Caki2 (cell line): Measurements from ENCODE around the gene TTI1. TPM values are rescaled to one million over a fixed set of nuclear protein-coding genes. Genes with fewer than 3 reads are reported as not detected.

Experiments
- DNase-seq: peaks from one replicate; pipeline ENCODE4 v3.0.0-alpha.2; 2015; ENCODE audit warnings: low read depth
- in situ Hi-C: cut with HindIII; loops from 2 replicates; pipeline ENCODE4 v1.10.0; 2016; ENCODE audit warnings: low sequenced_read_pairs, low pct_unique_long_range_greater_than_20kb, mixed read lengths
- total RNA-seq: library from RNA; depleted of rRNA; stranded (reverse); fragments of >200 nt; shearing (Covaris generic); gene quantifications from 2 replicates; pipeline ENCODE4 v1.2.3, GENCODE V29; 2014; ENCODE audit warnings: low replicate concordance

The TTI1 gene
- total RNA-seq, 1 experiment from 2014 or later: 28.5 TPM

GRCh38 chr20:37995856-37996605 is 37.2 kb downstream of the TTI1 start:
- DNase-seq: no peak
- in situ Hi-C loops: no loop called here

GRCh38 chr20:37994512-37994911 is 38.7 kb downstream of the TTI1 start:
- no peak for DNase-seq
- in situ Hi-C loops: no loop called here

- in situ Hi-C loops: no loop called here
- DNase-seq: peak; percentile 37
Measured at GRCh38 chr20:37992802-37993409, 40.4 kb downstream of the TTI1 start.

GRCh38 chr20:37991908-37992307 is 41.3 kb downstream of the TTI1 start:
- in situ Hi-C loops: no loop called here

GRCh38 chr20:37991157-37991866 is 41.9 kb downstream of the TTI1 start:
- in situ Hi-C loops: no loop called here
- DNase-seq: no peak

More at GRCh38 chr20:37991908-37992307, 41.3 kb downstream of the TTI1 start:
- DNase-seq: no peak

GRCh38 chr20:37990571-37991151 is 42.6 kb downstream of the TTI1 start:
- no peak for DNase-seq
- in situ Hi-C loops: no loop called here

GRCh38 chr20:37989601-37990295 is 43.5 kb downstream of the TTI1 start:
- no peak for DNase-seq
- in situ Hi-C loops: no loop called here

- in situ Hi-C loops: no loop called here
- no peak for DNase-seq
Measured at GRCh38 chr20:37988306-37988954, 44.8 kb downstream of the TTI1 start.

GRCh38 chr20:37987602-37988290 is 45.5 kb downstream of the TTI1 start:
- no peak for DNase-seq
- in situ Hi-C loops: no loop called here

- in situ Hi-C loops: no loop called here
- no peak for DNase-seq
Measured at GRCh38 chr20:37986873-37987601, 46.2 kb downstream of the TTI1 start.

GRCh38 chr20:37986044-37986858 is 47.0 kb downstream of the TTI1 start:
- in situ Hi-C loops: no loop called here
- DNase-seq: no peak

- in situ Hi-C loops: no loop called here
Measured at GRCh38 chr20:37984018-37984785, 49.1 kb downstream of the TTI1 start.

GRCh38 chr20:37983286-37983685 is 50.0 kb downstream of the TTI1 start:
- in situ Hi-C loops: no loop called here
- DNase-seq: no peak

More at GRCh38 chr20:37984018-37984785, 49.1 kb downstream of the TTI1 start:
- no peak for DNase-seq

- no peak for DNase-seq
- in situ Hi-C loops: no loop called here
Measured at GRCh38 chr20:37981568-37981967, 51.7 kb downstream of the TTI1 start.

GRCh38 chr20:37980876-37981275 is 52.4 kb downstream of the TTI1 start:
- DNase-seq: no peak
- in situ Hi-C loops: no loop called here
